Ishikawa (cell line): ENCODE results near the gene GATAD2A.

Source experiments
- CEBPB ChIP-seq: IDR thresholded peaks from 2 replicates; pipeline ENCODE4 v1.6.1; 2012
- CREB1 ChIP-seq: IDR thresholded peaks from 2 replicates; pipeline ENCODE4 v1.6.1; 2012; ENCODE audit warnings: low read depth
- EGR1 ChIP-seq: IDR thresholded peaks from 2 replicates; pipeline ENCODE4 v1.6.1; 2012
- EP300 ChIP-seq: IDR thresholded peaks from 2 replicates; pipeline ENCODE4 v1.6.1; 2012; ENCODE audit warnings: borderline replicate concordance
- FOXM1 ChIP-seq: IDR thresholded peaks from 2 replicates; pipeline ENCODE4 v1.6.1; 2012; ENCODE audit warnings: low read depth, borderline replicate concordance
- MAX ChIP-seq: IDR thresholded peaks from 2 replicates; pipeline ENCODE4 v1.6.1; 2012
- NFIC ChIP-seq: IDR thresholded peaks from 2 replicates; pipeline ENCODE4 v1.6.1; 2012
- RAD21 ChIP-seq: IDR thresholded peaks from 2 replicates; pipeline ENCODE4 v1.6.1; 2012; ENCODE audit warnings: low read depth
- TAF1 ChIP-seq: IDR thresholded peaks from 2 replicates; pipeline ENCODE4 v1.6.1; 2012; ENCODE audit warnings: low read depth, mild to moderate bottlenecking
- TCF12 ChIP-seq: IDR thresholded peaks from 2 replicates; pipeline ENCODE4 v1.6.1; 2012; ENCODE audit warnings: low read depth
- TEAD4 ChIP-seq: IDR thresholded peaks from 2 replicates; pipeline ENCODE4 v1.6.1; 2012
- YY1 ChIP-seq: IDR thresholded peaks from 2 replicates; pipeline ENCODE4 v1.6.1; 2012; ENCODE audit warnings: low read depth
- ZBTB7A ChIP-seq: IDR thresholded peaks from 2 replicates; pipeline ENCODE4 v1.6.1; 2012; ENCODE audit warnings: low read depth
- TF ChIP-seq, protein P1 (sequence below): IDR thresholded peaks from 2 replicates; pipeline ENCODE4 v1.6.1; 2012; ENCODE audit warnings: low read depth, mild to moderate bottlenecking
- TF ChIP-seq, protein P2 (sequence below): IDR thresholded peaks from 2 replicates; pipeline ENCODE4 v1.6.1; 2012

GATAD2A gene

GRCh38 chr19:19453125-19453454 lies 47.6 kb downstream of the GATAD2A start:
- TF ChIP-seq TCF12: no peak
- no peak for TF ChIP-seq CREB1
- TF ChIP-seq, protein P1, sequence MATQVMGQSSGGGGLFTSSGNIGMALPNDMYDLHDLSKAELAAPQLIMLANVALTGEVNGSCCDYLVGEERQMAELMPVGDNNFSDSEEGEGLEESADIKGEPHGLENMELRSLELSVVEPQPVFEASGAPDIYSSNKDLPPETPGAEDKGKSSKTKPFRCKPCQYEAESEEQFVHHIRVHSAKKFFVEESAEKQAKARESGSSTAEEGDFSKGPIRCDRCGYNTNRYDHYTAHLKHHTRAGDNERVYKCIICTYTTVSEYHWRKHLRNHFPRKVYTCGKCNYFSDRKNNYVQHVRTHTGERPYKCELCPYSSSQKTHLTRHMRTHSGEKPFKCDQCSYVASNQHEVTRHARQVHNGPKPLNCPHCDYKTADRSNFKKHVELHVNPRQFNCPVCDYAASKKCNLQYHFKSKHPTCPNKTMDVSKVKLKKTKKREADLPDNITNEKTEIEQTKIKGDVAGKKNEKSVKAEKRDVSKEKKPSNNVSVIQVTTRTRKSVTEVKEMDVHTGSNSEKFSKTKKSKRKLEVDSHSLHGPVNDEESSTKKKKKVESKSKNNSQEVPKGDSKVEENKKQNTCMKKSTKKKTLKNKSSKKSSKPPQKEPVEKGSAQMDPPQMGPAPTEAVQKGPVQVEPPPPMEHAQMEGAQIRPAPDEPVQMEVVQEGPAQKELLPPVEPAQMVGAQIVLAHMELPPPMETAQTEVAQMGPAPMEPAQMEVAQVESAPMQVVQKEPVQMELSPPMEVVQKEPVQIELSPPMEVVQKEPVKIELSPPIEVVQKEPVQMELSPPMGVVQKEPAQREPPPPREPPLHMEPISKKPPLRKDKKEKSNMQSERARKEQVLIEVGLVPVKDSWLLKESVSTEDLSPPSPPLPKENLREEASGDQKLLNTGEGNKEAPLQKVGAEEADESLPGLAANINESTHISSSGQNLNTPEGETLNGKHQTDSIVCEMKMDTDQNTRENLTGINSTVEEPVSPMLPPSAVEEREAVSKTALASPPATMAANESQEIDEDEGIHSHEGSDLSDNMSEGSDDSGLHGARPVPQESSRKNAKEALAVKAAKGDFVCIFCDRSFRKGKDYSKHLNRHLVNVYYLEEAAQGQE: no peak
- TF ChIP-seq MAX: no peak
- TF ChIP-seq, protein P2, sequence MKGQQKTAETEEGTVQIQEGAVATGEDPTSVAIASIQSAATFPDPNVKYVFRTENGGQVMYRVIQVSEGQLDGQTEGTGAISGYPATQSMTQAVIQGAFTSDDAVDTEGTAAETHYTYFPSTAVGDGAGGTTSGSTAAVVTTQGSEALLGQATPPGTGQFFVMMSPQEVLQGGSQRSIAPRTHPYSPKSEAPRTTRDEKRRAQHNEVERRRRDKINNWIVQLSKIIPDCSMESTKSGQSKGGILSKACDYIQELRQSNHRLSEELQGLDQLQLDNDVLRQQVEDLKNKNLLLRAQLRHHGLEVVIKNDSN: no peak
- TF ChIP-seq NFIC: no peak
- no peak for TF ChIP-seq FOXM1
- TF ChIP-seq EGR1: no peak
- no peak for TF ChIP-seq ZBTB7A

DNA sequence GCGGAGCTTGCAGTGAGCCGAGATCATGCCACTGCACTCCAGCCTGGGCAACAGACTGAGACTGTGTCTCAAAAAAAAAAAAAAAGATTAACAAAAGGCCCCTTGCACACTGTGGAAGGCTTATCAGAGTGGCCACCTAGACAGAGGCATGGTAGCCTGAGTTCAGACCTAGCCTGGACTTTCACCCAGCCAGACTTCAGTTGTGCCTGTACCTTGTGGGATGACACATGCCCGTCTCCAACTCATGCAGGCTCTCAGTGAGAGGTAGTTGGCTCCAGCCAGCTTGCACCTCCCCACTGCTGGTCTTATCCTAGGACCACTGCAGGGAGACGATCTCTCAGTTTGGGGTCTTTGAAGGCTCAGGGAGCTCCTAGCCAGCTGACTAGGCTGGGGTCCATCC lies 52.2 kb downstream of the GATAD2A start:
- TF ChIP-seq EGR1 (no peak), RAD21 (no peak), ZBTB7A (no peak), TEAD4 (no peak), FOXM1 (no peak), NFIC (no peak), YY1 (no peak), CEBPB (no peak), TAF1 (no peak), EP300 (no peak), CREB1 (no peak), TCF12 (no peak), MAX (no peak)
- TF ChIP-seq, protein P2: no peak
- TF ChIP-seq, protein P1: no peak

- TF ChIP-seq EGR1 (no peak), MAX (no peak)
- TF ChIP-seq, protein P2: no peak
These were observed 52.8 kb downstream of the GATAD2A start for GRCh38 chr19:19458110-19458816.

DNA sequence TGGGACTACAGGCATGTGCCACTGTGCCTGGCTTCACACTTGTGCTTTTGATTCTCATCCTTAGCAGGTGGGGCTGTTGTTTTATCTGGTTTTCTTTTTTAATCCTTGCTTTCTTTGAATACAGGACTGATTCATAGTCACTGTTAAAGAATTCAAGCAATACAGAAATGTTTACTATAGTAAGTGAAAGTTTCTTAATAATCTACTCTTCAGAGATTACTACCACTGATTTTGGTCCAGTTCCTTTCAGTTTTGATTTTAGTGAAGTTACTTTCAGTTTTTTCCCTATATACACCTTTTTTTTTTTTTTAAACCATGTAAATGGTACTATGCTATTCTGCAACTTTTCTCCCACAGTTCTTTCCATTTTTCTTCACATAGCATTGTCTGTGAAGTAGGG lies 53.6 kb downstream of the GATAD2A start:
- TF ChIP-seq TCF12: no peak
- TF ChIP-seq, protein P1: no peak

- TF ChIP-seq CEBPB (no peak), RAD21 (no peak), MAX (no peak), EGR1 (no peak), ZBTB7A (no peak), NFIC (no peak), CREB1 (no peak), YY1 (no peak), TAF1 (no peak), TCF12 (no peak), EP300 (no peak), TEAD4 (no peak), FOXM1 (no peak)
- TF ChIP-seq, protein P1: no peak
- TF ChIP-seq, protein P2: no peak
These were observed 54.3 kb downstream of the GATAD2A start for GRCh38 chr19:19459707-19460251.
